ENCODE data around the gene RPS24.
"Not testable (repeated sequence)": the region's sequence is repeated elsewhere in the genome, so short reads cannot be mapped to it uniquely, and the experiment has no call there.

The RPS24 gene

DNA sequence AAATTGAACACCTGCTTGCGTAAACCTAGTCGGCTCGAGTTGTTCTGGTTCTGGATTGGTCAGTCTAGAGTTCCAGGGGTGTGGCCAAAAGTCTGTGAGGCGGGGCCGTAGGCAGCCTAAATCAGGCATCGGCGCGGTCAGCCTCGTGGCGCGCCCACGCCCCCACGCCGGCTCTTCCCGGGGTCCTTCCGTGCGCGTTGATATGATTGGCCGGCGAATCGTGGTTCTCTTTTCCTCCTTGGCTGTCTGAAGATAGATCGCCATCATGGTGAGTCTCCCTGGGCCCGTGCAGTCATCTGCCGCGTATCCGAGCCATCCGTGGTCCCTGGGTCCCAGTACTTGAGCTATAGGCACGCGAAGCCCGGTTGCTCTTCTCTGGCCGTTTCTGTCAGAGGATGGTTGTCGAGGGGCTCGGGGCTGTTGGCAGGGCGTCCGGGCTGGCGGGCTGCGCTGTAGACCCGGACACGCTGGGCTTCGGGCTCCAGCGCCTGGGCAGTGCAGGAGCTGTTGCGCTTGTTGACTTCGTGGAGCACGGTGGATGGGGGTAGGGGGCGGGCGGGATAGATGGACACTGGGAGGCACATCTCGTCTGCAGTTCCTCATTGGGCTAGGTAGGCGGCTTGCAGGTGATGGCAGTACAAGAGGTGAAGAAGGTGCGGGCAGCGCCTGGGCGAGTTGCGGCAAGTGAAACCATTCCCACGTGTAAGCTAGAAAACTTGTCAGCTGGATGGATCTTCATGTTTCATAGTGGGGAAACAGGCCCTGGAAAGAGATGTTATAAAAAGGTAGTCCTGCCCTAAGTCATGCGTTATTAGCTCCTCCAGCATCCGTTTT lies at the start of gene RPS24:
Gene RPS24 (plus strand): TSS at position 227 of the 834 bp plus-strand sequence. CDS start 39 bp downstream, at position 266.
- DNase-seq (ENCODE audit: low spot score): peak; percentile 98

DNA sequence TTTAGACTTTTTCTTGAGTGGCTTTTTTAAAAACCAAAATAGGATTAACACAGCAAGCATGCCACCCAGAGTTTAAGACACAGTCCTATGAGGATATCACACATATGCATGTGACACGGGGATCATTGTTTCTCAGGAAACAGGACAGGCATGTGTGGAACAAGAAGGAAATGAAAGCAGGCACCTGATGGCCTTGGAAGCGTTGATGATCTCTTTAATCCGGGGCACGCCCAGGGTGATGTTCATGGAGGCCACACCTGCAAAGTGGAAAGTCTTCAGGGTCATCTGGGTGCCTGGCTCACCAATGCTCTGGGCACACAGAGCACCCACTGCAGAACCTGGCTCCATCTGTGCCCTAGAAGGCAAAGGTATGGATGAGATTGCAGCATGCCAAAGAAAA lies 48.7 kb upstream of the RPS24 start:
- no peak for DNase-seq (ENCODE audit: low spot score)

DNA sequence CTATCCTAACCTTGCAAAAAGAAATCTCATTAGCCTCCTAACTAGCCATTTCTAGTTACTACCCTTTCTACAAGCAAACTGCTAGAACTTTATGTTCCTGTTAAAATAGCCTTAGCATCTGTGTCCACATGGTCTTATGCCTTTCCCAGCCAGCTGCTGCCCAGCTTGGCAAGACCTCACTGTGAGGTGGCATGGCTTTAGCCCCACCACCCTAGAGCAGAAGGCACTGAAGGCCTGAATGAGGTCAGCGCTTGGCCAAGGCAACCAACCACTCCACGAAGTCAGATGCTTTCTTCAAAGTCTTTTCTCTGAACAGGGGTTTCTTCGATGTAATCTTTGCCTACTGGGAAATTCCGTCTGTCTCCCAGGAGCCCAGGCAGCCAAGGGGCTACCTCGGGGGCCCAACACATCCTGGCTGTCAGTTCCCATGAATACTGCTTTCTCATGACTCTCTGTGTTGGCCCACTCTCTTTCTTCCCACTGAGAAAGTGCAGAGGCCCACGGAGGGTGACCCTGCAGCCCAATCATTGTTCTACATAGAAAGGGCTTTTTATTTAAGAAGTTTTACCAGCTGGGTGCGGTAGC lies 45.9 kb upstream of the RPS24 start:
- no peak for DNase-seq (ENCODE audit: low spot score)

DNA sequence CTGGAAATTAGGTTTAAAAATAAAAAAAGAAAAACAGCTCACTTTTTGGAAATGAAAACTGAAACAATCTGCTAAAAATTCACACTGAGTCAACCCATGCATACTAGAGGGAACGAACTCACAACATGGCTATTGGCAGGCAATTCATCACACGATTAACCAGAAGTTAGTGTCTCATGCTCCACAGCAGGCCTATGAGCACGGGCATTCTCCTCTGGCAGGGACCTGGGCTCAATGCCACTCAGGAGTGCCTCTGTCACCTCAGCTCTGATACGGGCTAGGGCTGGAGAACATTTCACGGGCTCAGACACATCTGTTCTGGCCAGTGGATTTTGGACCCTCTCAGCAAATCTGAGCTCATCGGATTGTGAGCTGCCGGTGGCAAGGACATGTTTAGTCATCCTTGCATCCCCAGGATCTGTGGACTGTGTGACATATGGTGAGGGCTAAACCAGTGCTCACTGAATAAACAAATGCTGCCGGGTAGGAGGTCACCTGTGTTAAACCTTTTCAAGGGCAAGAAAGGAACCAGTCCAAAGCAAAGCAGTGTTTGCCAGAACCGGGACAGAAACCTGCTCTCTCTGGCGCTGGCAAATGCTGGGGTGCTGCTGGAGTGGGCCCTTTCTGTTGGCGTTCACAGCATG lies 44.5 kb upstream of the RPS24 start:
- peak; percentile 67 for DNase-seq (ENCODE audit: low spot score)

DNA sequence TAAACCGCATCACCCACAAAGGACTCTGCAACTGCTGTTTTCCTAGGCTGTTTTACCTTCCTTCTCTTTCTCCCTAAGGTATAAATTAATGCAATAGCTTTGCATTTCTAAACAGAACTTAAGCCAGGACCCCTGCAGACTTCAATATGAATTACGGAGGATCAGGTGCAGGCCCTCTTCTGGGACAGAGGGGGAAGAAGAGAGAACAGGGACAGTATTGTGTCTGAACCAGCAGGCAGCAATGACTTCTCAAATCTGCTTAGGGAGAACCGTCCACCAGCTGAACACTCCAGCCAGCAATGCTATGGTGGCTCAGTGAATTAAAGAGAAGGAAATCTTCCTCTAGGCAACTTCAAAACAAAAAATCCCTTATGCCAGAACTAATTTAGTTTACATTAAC lies 40.0 kb upstream of the RPS24 start:
- DNase-seq (ENCODE audit: low spot score): no peak

DNA sequence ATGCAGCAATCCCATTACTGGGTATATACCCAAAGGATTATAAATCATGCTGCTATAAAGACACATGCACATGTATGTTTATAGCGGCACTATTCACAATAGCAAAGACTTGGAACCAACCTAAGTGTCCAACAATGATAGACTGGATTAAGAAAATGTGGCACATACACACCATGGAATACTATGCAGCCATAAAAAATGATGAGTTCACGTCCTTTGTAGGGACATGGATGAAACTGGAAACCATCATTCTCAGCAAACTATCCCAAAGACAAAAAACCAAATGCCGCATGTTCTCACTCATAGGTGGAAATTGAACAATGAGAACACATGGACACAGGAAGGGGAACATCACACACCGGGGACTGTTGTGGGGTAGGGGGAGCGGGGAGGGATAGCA lies 34.9 kb upstream of the RPS24 start:
- not testable (repeated sequence) for DNase-seq (ENCODE audit: low spot score)

DNA sequence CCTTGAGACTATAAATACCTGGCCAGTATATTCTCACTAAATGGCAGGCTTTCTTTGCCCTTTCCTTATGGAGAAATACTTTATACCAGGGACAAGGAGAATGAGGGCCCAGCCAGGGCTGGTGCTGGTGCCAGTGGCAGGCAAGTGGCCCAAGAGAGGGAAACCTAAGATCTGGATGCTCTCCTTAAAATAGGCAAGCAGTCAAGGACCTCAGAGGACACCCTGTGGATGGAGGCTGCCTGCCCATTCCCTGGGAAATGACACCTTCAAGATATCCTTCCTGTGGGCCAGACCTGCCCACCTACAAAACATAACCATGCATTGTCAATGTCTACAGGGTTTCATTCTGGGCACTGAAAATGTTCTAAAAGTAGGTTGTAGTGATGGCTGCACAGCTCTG lies 33.5 kb upstream of the RPS24 start:
- no peak for DNase-seq (ENCODE audit: low spot score)

DNA sequence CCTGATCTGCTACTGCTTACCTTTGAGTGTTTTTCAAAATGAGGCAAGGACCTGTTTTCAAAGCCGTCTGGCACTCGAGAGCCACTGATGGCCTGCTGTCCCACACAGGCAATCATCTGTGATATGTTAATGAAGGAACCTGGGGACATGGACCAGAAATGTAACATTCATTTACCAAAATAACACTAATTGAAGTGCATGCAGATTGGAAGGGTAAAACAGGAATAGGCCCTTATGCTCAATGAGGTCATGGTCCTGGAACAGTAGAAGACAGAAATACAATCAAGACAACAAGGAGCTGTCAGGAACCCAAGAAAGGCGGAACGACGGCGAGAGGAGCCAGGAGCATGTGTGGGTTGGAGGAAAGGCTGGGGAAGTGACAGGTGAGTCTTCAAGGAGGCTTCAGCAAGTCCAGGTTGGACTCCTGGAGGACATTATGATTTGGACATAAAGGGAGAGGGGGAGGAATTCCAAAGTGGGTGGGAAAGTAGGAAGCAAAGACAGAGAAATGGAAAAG lies 32.6 kb upstream of the RPS24 start:
- no peak for DNase-seq (ENCODE audit: low spot score)

DNA sequence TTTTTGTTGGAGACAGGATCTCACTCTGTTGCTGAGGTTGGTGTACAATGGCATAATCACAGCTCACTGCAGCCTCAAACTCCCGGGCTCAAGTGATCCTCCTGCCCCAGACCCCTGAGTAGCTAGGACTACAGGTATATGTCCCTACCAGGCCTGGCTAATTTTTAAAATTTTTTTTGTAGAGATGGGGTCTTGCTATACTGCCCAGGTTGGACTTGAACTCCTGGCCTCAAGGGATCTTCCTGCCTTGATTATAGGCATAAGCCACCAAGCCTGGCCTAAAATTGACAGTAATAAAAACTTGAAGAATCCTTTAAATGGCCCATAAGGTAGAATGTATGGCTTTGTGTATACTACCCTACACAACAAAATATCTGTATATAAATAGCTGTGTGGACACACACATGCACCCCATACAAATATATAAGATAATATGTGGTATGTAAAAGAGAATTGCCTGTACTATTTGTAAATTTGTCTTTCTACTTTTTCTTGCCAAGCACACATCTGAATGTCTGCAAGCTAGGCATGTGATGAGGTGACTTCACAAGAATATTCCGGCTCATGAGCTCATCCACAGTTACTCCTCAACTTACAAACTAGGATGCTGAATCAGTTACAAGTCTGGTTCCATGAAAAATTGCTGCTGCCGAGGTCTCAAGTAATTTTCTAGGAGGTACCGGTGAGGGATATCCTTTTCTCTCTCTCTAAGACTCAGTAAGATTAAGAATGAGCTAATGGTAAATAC lies 30.9 kb upstream of the RPS24 start:
- DNase-seq (ENCODE audit: low spot score): no peak

DNA sequence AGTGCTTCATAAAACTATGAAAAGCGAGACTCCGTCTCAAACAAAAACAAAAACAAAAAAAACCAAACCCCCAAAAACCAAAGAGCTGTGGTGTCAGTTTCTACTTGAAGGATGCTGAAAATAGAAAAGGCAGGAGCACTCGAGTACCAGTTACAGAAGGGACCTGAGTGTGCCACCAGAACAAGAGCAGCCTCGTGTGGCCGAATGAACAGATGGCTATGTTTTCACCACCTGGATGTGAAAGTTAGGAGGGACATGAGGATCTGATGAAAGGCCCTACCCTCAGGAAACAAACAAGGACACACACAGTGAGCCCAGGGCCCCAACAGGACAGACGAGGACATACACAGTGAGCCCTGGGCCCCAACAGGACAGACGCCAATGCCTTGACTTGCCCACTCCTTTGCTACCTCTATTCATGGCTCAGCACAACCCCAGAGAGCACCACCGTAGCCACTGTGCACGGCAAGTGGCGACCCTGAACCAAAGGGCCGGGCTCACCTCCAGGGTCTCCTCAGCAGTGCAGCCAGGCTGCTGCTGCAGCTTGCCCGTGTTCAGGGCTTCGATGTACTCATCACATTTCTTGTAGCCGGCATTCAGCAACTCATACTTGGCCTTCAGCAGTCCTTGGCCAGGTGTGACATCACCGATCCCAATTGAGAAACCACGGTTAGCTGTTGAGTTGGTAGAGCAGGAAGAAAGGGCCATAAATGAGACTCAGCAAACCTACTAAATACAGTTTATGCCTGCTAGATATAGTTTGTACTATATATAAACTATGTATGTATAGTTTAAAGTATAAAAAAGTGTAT lies 29.2 kb upstream of the RPS24 start:
- DNase-seq (ENCODE audit: low spot score): no peak

DNA sequence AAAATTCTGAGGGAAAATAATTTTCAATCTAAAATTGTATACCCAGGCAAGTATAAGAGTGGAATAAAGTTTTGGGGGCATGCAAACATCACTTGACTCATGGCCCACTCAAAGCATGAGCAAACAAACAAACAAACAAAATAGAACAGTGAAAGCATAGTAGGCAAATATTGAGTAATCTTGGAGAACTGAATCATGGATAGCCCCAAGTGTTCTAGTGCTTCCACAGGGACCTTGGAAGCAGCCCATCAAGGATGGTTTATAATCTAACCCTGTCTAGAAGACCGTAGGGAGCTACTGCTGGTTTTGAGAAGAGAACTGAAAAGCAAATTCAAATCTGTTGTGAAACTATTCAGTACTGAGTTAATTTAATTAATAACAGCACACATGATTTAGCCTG lies 26.5 kb upstream of the RPS24 start:
- DNase-seq (ENCODE audit: low spot score): no peak

DNA sequence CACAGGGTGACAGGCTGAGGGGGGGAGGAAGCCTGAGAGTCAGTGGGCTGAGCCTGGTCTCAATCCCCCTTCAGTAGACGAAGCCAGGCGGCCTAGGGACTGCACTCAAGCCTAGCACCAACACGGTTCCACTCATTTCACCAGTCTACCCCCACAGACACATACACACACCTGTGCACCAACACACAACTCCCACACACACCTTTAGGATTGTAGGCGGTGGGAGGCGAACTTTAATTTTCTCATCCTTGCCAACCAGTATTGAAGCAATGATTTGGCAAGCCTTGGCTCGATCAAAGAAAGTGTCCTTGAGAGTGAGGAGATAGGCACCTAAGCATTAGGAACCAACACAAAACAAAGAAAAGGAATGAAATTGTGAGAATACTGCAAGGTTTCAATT lies 24.0 kb upstream of the RPS24 start:
- no peak for DNase-seq (ENCODE audit: low spot score)

DNA sequence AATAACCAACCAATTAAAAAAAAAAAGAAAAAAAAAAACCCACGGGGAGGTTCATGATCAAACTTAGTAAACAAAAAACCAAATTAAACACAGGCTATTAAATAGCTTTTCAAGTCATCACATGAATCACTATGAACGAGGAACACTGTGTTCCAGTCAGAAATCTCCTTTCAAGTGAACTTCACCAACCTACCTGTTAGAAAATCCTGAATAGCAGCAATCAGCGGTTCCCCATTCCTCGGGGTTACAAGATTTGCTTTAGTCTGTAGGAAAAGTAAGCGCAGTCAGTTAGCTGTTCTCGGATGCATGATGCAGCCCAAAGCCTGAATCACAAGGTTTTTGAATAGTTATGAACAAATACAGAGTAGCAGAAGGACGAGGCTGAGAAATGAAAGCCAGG lies 23.4 kb upstream of the RPS24 start:
- no peak for DNase-seq (ENCODE audit: low spot score)

DNA sequence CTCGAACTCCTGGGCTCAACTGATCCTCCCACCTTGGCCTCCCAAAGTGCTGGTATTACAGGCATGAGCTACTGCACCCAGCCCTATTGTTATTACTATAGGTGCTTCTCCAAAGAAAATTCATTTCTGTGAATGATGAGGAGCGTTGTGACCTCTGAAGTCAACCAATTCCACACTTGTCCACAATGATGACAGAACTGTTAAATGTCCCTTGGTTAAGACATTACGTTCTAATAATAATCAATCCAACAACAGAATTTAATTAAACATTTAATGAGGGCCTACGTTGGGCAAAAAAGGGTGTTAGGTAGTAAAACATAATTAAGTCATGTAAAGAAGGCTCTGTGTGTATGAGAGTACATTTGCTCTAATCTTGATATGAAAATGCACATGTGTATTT lies 22.6 kb upstream of the RPS24 start:
- no peak for DNase-seq (ENCODE audit: low spot score)

DNA sequence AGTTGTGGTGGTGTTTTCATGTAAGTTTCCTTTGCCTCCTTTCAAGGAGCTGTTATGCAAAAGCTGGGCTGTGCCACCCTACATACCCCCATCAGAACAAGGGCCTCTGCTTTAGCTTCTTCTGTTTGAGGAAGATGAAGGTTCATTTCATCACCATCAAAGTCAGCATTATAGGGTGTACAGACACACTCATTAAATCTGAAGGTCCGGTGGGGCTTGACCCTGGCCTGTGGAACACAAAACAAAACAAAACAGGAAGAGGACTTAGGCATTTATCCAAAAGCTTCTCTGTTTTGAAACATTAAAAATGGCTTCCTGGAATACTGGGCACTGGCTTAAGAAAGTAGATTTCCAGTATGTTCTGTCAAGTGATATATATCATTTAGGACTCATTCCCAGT lies 20.1 kb upstream of the RPS24 start:
- DNase-seq (ENCODE audit: low spot score): no peak

DNA sequence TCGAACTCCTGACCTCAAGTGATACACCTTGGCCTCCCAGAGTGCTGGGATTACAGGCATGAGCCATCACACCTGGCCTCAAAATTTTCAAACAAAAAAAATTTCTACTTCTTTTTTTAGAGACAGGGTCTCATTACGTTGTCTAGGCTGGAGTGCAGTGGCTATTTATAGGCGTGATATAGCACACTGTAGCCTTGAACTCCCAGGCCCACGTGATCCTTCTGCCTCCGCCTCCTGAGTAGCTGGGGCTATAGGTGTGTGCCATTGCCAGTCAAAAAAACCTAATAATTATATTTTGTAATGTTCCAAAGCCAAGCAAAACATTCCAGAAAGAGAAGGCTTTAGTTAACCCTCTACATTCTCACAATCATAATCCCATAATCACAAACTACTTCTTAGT lies 18.1 kb upstream of the RPS24 start:
- no peak for DNase-seq (ENCODE audit: low spot score)

DNA sequence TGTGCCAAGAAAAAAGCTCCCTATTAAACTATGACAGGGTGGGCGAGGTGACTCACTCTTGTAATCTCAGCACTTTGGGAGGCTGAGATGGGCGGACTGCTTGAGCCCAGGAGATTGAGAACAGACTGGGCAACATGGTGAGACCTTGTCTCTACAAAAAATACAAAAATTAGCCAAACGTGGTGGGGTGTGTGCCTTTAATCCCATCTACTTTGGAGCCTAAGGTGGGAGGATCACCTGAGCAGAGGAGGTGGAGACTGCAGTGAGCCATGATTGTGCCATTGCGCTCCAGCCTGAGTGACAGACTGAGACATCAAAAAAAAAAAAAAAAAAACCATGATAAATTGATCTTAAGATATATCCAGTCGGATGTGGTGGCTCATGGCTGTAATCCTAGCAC lies 15.8 kb upstream of the RPS24 start:
- no peak for DNase-seq (ENCODE audit: low spot score)

DNA sequence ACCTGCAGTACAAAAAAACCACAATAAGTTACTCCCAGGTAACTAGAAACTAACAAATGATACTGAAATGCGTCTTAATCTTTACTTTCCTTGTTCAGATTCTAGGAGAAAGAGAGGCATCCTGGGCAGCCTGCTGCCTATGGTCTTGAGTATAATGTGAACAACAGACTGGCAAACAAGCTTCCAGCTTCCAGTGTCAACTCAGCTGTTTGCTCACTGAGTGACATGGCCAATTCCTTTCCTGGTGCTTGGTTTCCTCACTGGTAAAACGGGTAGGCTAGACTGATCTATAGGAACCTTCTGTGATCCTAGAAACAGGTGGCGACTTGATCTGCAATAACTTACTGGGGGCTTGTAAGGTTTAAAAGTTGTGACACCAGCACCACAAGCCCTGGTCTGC lies 14.4 kb upstream of the RPS24 start:
- no peak for DNase-seq (ENCODE audit: low spot score)

DNA sequence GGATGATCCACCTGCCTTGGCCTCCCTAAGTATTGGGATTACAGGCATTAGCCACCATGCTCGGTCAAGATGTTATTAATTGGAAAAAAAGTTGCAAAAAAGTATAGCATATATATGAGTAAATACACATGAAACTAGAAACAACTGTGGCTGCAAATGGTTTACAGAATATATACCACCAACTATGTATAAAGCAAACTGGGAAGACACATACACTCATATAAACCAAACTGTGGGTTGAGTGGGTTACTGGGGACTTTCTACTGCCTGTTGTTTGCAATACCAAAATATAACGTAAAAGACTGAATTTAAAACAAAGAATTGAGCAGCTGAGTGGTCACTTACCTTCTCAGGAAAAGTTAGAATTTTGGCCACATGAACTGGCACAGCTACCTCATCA lies 12.5 kb upstream of the RPS24 start:
- DNase-seq (ENCODE audit: low spot score): no peak

DNA sequence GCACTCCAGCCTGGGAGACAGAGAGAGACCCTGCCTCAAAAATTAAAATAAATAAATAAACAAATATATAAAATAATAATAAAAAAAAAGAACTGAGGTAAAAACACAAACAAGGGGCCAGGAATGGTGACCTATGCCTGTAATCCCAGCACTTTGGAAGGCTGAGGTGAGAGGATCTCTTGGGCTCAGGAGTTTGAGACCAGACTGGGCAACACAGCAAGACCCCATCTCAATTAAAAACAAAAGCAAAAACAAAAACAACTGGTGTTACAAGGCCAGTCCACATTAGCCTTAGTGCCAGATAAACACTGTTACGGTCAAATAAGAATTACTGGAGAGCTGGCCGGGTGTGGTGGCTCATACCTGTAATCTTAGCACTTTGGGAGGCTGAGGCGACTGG lies 9.9 kb upstream of the RPS24 start:
- no peak for DNase-seq (ENCODE audit: low spot score)

DNA sequence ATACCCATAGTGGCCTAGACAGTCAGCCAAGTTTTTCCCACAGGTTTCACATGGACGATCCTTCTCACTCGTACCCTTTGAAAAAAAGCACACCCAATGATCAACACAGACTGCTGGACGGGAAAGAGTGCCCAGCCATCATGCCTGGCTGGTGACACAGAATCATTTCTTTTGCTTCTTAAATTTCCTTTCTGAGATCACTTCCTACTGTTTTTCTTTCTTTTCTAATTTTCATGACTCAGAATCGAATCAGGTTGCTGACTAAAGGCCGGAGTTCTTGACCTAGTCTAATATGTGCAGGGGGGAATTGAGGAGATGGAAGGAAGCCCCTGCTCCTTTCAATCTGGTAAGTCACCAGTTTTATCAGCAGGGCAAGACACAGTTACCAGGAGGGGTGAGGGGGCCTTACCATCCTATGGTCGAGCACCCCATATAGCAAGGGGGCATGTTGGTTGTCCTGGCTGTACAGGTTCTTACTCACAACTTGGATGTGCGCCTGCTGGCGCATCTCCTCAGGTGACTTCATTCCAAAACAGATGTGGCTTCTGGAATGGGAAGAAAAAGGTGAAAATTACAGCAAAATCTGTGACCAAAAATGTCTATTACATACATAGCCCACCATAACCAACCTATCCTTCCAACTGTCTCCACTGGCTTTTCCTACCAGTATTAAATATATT lies 7.8 kb upstream of the RPS24 start:
- peak; percentile 41 for DNase-seq (ENCODE audit: low spot score)
